ENCODE results near the gene PCDHGA9. TPM values are rescaled to one million over a fixed set of nuclear protein-coding genes. Genes with fewer than 3 reads are reported as not detected.

The PCDHGA9 gene
- total RNA-seq, 1 donor from 2014 or later, result 1.5 TPM

GRCh38 chr5:141439411-141440141 is 37.0 kb downstream of the PCDHGA9 start:
- Mint-ChIP-seq H3K4me3 (ENCODE audit: low read depth) (no peak overlapping the region), H3K9me3 (ENCODE audit: low read depth) (peaks cover 37% of the 10 kb centered on the region), H3K27ac (no peak overlapping the region), H3K27me3 (no peaks in the 10 kb centered on the region), H3K4me1 (ENCODE audit: low read depth) (no peaks in the 10 kb centered on the region), H3K36me3 (ENCODE audit: insufficient read depth) (peaks cover 37% of the 10 kb centered on the region)
- TF ChIP-seq, protein P1, sequence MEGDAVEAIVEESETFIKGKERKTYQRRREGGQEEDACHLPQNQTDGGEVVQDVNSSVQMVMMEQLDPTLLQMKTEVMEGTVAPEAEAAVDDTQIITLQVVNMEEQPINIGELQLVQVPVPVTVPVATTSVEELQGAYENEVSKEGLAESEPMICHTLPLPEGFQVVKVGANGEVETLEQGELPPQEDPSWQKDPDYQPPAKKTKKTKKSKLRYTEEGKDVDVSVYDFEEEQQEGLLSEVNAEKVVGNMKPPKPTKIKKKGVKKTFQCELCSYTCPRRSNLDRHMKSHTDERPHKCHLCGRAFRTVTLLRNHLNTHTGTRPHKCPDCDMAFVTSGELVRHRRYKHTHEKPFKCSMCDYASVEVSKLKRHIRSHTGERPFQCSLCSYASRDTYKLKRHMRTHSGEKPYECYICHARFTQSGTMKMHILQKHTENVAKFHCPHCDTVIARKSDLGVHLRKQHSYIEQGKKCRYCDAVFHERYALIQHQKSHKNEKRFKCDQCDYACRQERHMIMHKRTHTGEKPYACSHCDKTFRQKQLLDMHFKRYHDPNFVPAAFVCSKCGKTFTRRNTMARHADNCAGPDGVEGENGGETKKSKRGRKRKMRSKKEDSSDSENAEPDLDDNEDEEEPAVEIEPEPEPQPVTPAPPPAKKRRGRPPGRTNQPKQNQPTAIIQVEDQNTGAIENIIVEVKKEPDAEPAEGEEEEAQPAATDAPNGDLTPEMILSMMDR (IDR thresholded peaks at IDR 0.05; ENCODE audit: unreplicated experiment), result no peak
- no peak for DNase-seq (ENCODE audit: low spot score, unreplicated experiment)

- Mint-ChIP-seq H3K4me1 (ENCODE audit: low read depth) (no peaks in the 10 kb centered on the region), H3K27ac (no peak overlapping the region), H3K27me3 (no peaks in the 10 kb centered on the region), H3K9me3 (ENCODE audit: low read depth) (peaks cover 34% of the 10 kb centered on the region), H3K36me3 (ENCODE audit: insufficient read depth) (peaks cover 36% of the 10 kb centered on the region), H3K4me3 (ENCODE audit: low read depth) (no peak overlapping the region)
- TF ChIP-seq, protein P1 (IDR thresholded peaks at IDR 0.05; ENCODE audit: unreplicated experiment), result no peak
- no peak for DNase-seq (ENCODE audit: low spot score, unreplicated experiment)
These were observed 37.8 kb downstream of the PCDHGA9 start for GRCh38 chr5:141440341-141440740.

DNA sequence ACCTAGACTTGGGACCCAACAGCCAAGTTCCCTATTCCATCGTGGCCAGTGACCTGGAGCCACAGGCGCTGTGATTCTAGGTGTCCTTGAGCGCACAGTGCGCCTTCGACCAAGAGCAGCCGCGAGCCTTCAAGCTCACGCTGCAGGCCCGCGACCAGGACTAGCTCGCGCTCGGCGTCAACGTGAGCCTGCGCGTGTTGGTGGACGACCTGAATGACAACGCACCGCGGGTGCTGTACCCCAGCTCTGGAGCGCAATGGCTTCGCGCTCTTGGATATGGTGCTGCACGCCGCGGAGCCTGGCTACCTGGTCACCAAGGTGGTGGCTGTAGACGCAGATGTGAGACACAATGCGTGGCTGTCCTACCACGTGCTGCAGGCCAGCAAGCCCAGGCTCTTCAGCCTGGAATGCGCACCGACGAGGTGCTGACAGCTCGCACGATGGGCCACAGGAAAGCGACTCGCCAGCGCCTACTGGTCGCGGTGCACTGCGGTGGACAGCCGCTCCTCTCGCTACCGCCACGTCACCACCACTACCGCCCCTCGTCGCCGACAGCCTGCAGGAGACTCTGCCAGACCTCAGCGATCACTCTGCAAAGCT is 39.1 kb downstream of the PCDHGA9 start:
- DNase-seq (ENCODE audit: low spot score, unreplicated experiment), result no peak
- H3K9me3 Mint-ChIP-seq (ENCODE audit: low read depth), result peaks cover 25% of the 10 kb centered on the region
- H3K27ac Mint-ChIP-seq, result no peak overlapping the region
- peaks cover 31% of the 10 kb centered on the region for H3K36me3 Mint-ChIP-seq (ENCODE audit: insufficient read depth)
- no peaks in the 10 kb centered on the region for H3K4me1 Mint-ChIP-seq (ENCODE audit: low read depth)
- no peak overlapping the region for H3K4me3 Mint-ChIP-seq (ENCODE audit: low read depth)
- no peaks in the 10 kb centered on the region for H3K27me3 Mint-ChIP-seq
- TF ChIP-seq, protein P1 (IDR thresholded peaks at IDR 0.05; ENCODE audit: unreplicated experiment), result no peak

Other genes with a start within 250 kb of the PCDHGA9 start
- gene PCDHB7, start 230.1 kb upstream of the PCDHGA9 start, total RNA-seq, result 0.93 and 1.1 TPM in 2 replicates
- 2.0 and 2.8 TPM in 2 replicates for gene PCDHB8, start 225.0 kb upstream of the PCDHGA9 start, total RNA-seq
- gene PCDHB16, start 220.4 kb upstream of the PCDHGA9 start, total RNA-seq, result 11.9 and 14.3 TPM in 2 replicates
- gene PCDHB9, start 215.6 kb upstream of the PCDHGA9 start, total RNA-seq, result 7.5 and 8.0 TPM in 2 replicates
- gene PCDHB10, start 210.4 kb upstream of the PCDHGA9 start, total RNA-seq, result 5.5 and 7.2 TPM in 2 replicates
- 4.7 and 5.9 TPM in 2 replicates for gene PCDHB11, start 203.2 kb upstream of the PCDHGA9 start, total RNA-seq
- 5.4 and 7.2 TPM in 2 replicates for gene PCDHB12, start 194.1 kb upstream of the PCDHGA9 start, total RNA-seq
- gene PCDHB13, start 188.9 kb upstream of the PCDHGA9 start, total RNA-seq, result 6.8 and 7.4 TPM in 2 replicates
- gene PCDHB14, start 179.4 kb upstream of the PCDHGA9 start, total RNA-seq, result 7.9 and 8.0 TPM in 2 replicates
- 8.3 and 9.5 TPM in 2 replicates for gene PCDHB15, start 157.4 kb upstream of the PCDHGA9 start, total RNA-seq
- 1.1 and 1.2 TPM in 2 replicates for gene SLC25A2, start 98.7 kb upstream of the PCDHGA9 start, total RNA-seq
- gene TAF7, start 82.0 kb upstream of the PCDHGA9 start, total RNA-seq, result 90.9 and 95.6 TPM in 2 replicates
- gene PCDHGA1, start 72.3 kb upstream of the PCDHGA9 start, total RNA-seq, result 1.1 and 1.3 TPM in 2 replicates
- 0.72 and 1.1 TPM in 2 replicates for gene PCDHGA2, start 64.0 kb upstream of the PCDHGA9 start, total RNA-seq
- 0.80 and 0.81 TPM in 2 replicates for gene PCDHGA3, start 58.9 kb upstream of the PCDHGA9 start, total RNA-seq
- 2.3 TPM in 2 replicates for gene PCDHGB1, start 52.7 kb upstream of the PCDHGA9 start, total RNA-seq
- gene PCDHGA4, start 47.8 kb upstream of the PCDHGA9 start, total RNA-seq, result 0.96 and 1.2 TPM in 2 replicates
- 0.80 and 0.89 TPM in 2 replicates for gene PCDHGB2, start 42.8 kb upstream of the PCDHGA9 start, total RNA-seq
- 0.69 and 0.71 TPM in 2 replicates for gene PCDHGA5, start 38.6 kb upstream of the PCDHGA9 start, total RNA-seq
- gene PCDHGB3, start 32.5 kb upstream of the PCDHGA9 start, total RNA-seq, result 0.60 and 0.73 TPM in 2 replicates
- 0.60 and 0.80 TPM in 2 replicates for gene PCDHGA6, start 28.9 kb upstream of the PCDHGA9 start, total RNA-seq
- 0.41 and 0.49 TPM in 2 replicates for gene PCDHGA7, start 20.0 kb upstream of the PCDHGA9 start, total RNA-seq
- 16.1 and 17.0 TPM in 2 replicates for gene PCDHGB4, start 15.1 kb upstream of the PCDHGA9 start, total RNA-seq
- gene PCDHGA8, start 10.1 kb upstream of the PCDHGA9 start, total RNA-seq, result 1.5 and 1.9 TPM in 2 replicates
- gene PCDHGB5, start 4.8 kb upstream of the PCDHGA9 start, total RNA-seq, result 4.0 and 4.2 TPM in 2 replicates
- gene PCDHGB6, start 5.2 kb downstream of the PCDHGA9 start, total RNA-seq, result 23.1 and 24.0 TPM in 2 replicates
- 14.3 and 14.6 TPM in 2 replicates for gene PCDHGA10, start 10.2 kb downstream of the PCDHGA9 start, total RNA-seq
- 6.0 and 8.0 TPM in 2 replicates for gene PCDHGB7, start 14.9 kb downstream of the PCDHGA9 start, total RNA-seq
- gene PCDHGA11, start 18.3 kb downstream of the PCDHGA9 start, total RNA-seq, result 3.1 and 3.3 TPM in 2 replicates
- 2.9 and 3.2 TPM in 2 replicates for gene PCDHGA12, start 27.7 kb downstream of the PCDHGA9 start, total RNA-seq
- gene PCDHGC3, start 73.2 kb downstream of the PCDHGA9 start, total RNA-seq, result 25.8 and 29.7 TPM in 2 replicates
- gene PCDHGC4, start 82.3 kb downstream of the PCDHGA9 start, total RNA-seq, result 3.0 and 3.8 TPM in 2 replicates
- 1.2 and 1.3 TPM in 2 replicates for gene PCDHGC5, start 86.3 kb downstream of the PCDHGA9 start, total RNA-seq
- gene DIAPH1, start 216.2 kb downstream of the PCDHGA9 start, total RNA-seq, result 63.5 and 74.3 TPM in 2 replicates
- gene HDAC3, start 234.1 kb downstream of the PCDHGA9 start, total RNA-seq, result 101 and 103 TPM in 2 replicates
- gene RELL2, start 234.2 kb downstream of the PCDHGA9 start, total RNA-seq, result 5.2 and 6.7 TPM in 2 replicates
- 27.7 and 30.7 TPM in 2 replicates for gene FCHSD1, start 248.6 kb downstream of the PCDHGA9 start, total RNA-seq

Measured in progenitor cell of endocrine pancreas (in vitro differentiated cells).